AG04450 (cell line): ENCODE measurements around the gene CYP4B1. TPM values are rescaled to one million over a fixed set of nuclear protein-coding genes. Genes with fewer than 3 reads are reported as not detected.

Experiments used
- CTCF ChIA-PET: fragments of 300-600, 350-600 bp; formaldehyde crosslinking; extraction: SDS; loops from one replicate; lab custom pipeline; 2022; ENCODE audit warnings: antibody characterized with exemption, inconsistent platforms; lab: Charles Lee
- POLR2A ChIA-PET: fragments of 350-600 bp; formaldehyde crosslinking; extraction: SDS; loops from one replicate; lab custom pipeline; 2021; ENCODE audit warnings: antibody characterized with exemption, inconsistent platforms; lab: Yijun Ruan, JAX
- DNase-seq: peaks from one replicate; pipeline ENCODE4 v3.0.0-alpha.2; 2011; ENCODE audit warnings: low read depth, low spot score
- H3K27ac ChIP-seq: one replicate; pipeline ENCODE4 v1.5.1; 2012; ENCODE audit warnings: low read depth, low read length, control low read depth
- H3K27me3 ChIP-seq: one replicate; pipeline ENCODE4 v1.6.0; 2012; ENCODE audit warnings: low read length; ENCODE audit not compliant: control insufficient read depth, insufficient read depth
- H3K4me3 ChIP-seq: 2 replicates; pipeline ENCODE4 v1.5.1; 2011; ENCODE audit warnings: mild to moderate bottlenecking, low read depth, low read length, control low read depth
- H3K9me3 ChIP-seq: 2 replicates; pipeline ENCODE4 v1.5.1; 2012; ENCODE audit warnings: low read length; ENCODE audit not compliant: control insufficient read depth, insufficient read depth
- CTCF ChIP-seq: IDR thresholded peaks from 2 replicates; pipeline ENCODE4 v1.5.1; 2011; ENCODE audit warnings: low read depth, low read length, control low read depth, inconsistent platforms
- polyA plus RNA-seq: library from polyadenylated mRNA; depleted of rRNA; stranded (reverse); fragments of >200 nt; gene quantifications from 2 replicates; pipeline ENCODE4 v1.2.3, GENCODE V29; 2011

The CYP4B1 gene
- polyA plus RNA-seq, 1 experiment = not detected

GRCh38 chr1:46793126-46793525, 5.7 kb upstream of the CYP4B1 start:
- H3K4me3 ChIP-seq = no peak overlapping the region
- no peaks in the 10 kb centered on the region for H3K27me3 ChIP-seq
- no peak for DNase-seq
- TF ChIP-seq CTCF = no peak
- CTCF ChIA-PET = no interaction called here
- H3K27ac ChIP-seq = no peak overlapping the region
- POLR2A ChIA-PET = no interaction called here
- no peaks in the 10 kb centered on the region for H3K9me3 ChIP-seq

- ChIA-PET CTCF (no interaction called here), POLR2A (no interaction called here)
- TF ChIP-seq CTCF = no peak
- DNase-seq = no peak
- no peaks in the 10 kb centered on the region for H3K9me3 ChIP-seq
- H3K27ac ChIP-seq = no peak overlapping the region
- no peak overlapping the region for H3K4me3 ChIP-seq
- H3K27me3 ChIP-seq = no peaks in the 10 kb centered on the region
Observed at GRCh38 chr1:46797696-46798470, 963 bp upstream of the CYP4B1 start.

DNA sequence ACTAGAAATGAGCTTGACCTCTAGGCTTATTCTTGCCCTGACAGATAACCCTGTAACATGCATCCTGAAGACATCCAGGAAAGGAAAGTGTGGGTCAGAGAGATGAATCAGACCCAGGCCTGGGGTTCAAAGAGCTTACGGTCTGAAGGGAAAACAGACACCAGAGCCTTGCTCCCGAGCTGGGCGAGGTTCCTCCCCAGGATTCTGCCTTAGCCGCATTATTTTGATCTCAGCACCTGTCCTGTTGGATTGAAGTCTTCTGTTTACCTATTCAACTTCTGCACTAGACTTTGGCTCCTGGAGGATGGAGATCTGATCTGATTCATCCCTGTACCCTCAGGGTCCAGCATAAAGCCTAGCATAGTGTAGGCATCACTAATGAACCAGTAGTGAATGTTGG, 1.9 kb downstream of the CYP4B1 start:
- no peak overlapping the region for H3K27ac ChIP-seq
- no peaks in the 10 kb centered on the region for H3K27me3 ChIP-seq
- DNase-seq = no peak
- TF ChIP-seq CTCF = no peak
- no peak overlapping the region for H3K4me3 ChIP-seq
- no peaks in the 10 kb centered on the region for H3K9me3 ChIP-seq
- ChIA-PET CTCF (no interaction called here), POLR2A (no interaction called here)

DNA sequence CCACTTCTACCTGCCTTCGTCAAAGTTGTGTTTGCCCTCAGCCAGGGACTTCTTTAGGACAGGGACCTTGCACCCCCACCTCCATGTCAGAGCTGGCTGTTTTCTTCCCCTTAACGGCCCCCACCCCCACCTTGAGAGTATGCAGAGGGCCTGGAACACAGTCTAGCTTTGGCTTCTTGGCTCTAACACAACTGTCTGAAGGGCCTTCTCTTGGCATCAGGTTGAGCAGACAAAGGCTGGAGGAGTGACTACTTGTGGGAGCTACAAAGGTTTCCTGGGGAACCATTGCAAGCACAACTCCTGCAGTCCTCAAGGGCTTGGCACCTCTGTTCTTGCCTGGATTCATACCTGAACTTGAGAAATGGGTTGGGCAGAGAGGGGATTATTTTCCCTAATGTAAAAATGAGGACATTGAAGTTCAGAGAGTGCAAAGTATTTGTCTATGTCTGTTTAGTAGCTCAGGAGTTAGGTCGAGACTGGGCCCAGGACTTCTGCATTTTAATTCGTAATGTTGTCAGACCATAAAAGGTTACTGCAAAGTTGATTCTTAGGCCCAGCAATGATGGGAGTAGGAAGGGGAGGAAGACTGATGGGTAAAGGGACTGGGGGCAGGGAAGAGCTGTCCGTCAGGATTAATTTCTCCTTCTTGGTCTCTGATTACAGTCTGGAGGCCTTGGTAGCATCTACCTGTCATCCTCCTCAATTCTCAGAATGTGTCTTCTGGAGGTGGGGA, 2.6 kb downstream of the CYP4B1 start:
- POLR2A ChIA-PET = no interaction called here
- CTCF ChIA-PET = no interaction called here

More for the DNA sequence above, 2.6 kb downstream of the CYP4B1 start:
- H3K9me3 ChIP-seq = no peaks in the 10 kb centered on the region
- H3K27ac ChIP-seq = no peak overlapping the region
- H3K4me3 ChIP-seq = no peak overlapping the region
- no peak for TF ChIP-seq CTCF
- H3K27me3 ChIP-seq = no peaks in the 10 kb centered on the region
- no peak for DNase-seq
